GM18505 (cell line): Measurements from ENCODE around the gene PDGFD.

Experiments
- ATAC-seq: cut with Tn5 transposase; IDR thresholded peaks from one replicate; pipeline ENCODE4 v1.9.1; 2021; ENCODE audit not compliant: unreplicated experiment
- POLR2A ChIP-seq: IDR thresholded peaks from 4 replicates; pipeline ENCODE4 v1.6.1; 2011; ENCODE audit warnings: borderline replicate concordance; ENCODE audit not compliant: insufficient read depth, insufficient read length; ENCODE audit errors: extremely low read depth

Gene PDGFD

GRCh38 chr11:103903621-103904323 lies 260.2 kb downstream of the PDGFD start:
- ATAC-seq = peak; percentile 84
- no peak for TF ChIP-seq POLR2A

- ATAC-seq = no peak
- TF ChIP-seq POLR2A = no peak
Measured at GRCh38 chr11:103902994-103903393, 261.0 kb downstream of the PDGFD start.

GRCh38 chr11:103901656-103902055 lies 262.3 kb downstream of the PDGFD start:
- ATAC-seq = no peak
- no peak for TF ChIP-seq POLR2A

- peak; percentile 59 for ATAC-seq
- TF ChIP-seq POLR2A = no peak
Measured at GRCh38 chr11:103898577-103899336, 265.2 kb downstream of the PDGFD start.

- no peak for TF ChIP-seq POLR2A
- ATAC-seq = peak; percentile 73
Measured at GRCh38 chr11:103898065-103898464, 265.9 kb downstream of the PDGFD start.

- ATAC-seq = no peak
- TF ChIP-seq POLR2A = no peak
Measured at GRCh38 chr11:103897160-103897936, 266.6 kb downstream of the PDGFD start.

GRCh38 chr11:103895106-103895505 lies 268.8 kb downstream of the PDGFD start:
- no peak for TF ChIP-seq POLR2A

GRCh38 chr11:103894673-103895072 lies 269.3 kb downstream of the PDGFD start:
- ATAC-seq = no peak
- no peak for TF ChIP-seq POLR2A

More at GRCh38 chr11:103895106-103895505, 268.8 kb downstream of the PDGFD start:
- ATAC-seq = no peak

GRCh38 chr11:103894034-103894433 lies 269.9 kb downstream of the PDGFD start:
- TF ChIP-seq POLR2A = no peak
- ATAC-seq = no peak

- no peak for ATAC-seq
- no peak for TF ChIP-seq POLR2A
Measured at GRCh38 chr11:103893371-103893770, 270.6 kb downstream of the PDGFD start.

- TF ChIP-seq POLR2A = no peak
- no peak for ATAC-seq
Measured at GRCh38 chr11:103892603-103893002, 271.3 kb downstream of the PDGFD start.

GRCh38 chr11:103890654-103891053 lies 273.3 kb downstream of the PDGFD start:
- no peak for ATAC-seq

GRCh38 chr11:103889679-103890078 lies 274.3 kb downstream of the PDGFD start:
- TF ChIP-seq POLR2A = no peak
- no peak for ATAC-seq

More at GRCh38 chr11:103890654-103891053, 273.3 kb downstream of the PDGFD start:
- no peak for TF ChIP-seq POLR2A
